ENCODE measurements around the gene HOXD9. TPM values are rescaled to one million over a fixed set of nuclear protein-coding genes. Genes with fewer than 3 reads are reported as not detected.

The HOXD9 gene
- total RNA-seq, 1 donor from 2014 or later: not detected

DNA sequence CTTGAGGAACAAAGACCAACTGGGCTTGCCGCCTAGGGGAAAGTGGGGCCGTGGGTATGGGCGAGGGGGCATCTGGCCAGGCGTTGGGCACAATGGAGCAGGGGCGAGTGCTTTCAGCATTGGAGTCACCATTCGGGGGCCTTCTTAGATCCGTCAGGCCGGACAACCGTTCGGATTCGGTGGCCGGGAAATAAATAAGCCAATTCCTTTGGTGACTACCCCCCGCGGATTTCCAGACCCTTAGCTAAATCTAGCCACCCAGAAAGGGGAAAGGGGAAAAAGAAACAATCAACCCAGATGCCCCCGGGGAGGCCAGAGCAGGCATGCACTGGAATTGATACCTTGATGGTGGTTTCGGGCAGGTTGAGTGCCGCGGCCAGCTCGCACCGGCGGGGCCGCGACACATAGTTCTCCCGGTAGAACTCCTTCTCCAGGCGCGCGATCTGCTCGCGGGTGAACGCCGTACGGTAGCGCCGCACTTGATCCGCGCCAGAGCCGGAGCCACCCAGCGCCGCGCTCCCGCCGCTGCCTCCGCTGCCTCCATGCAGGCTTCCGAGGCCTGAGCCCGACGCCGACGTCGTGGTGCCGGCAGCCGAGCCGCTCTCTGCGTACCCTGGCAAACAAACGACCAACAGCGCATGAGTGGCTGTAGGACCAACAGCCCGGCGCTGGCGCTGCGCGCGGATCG lies 40.5 kb upstream of the HOXD9 start:
- peak; percentile 66 for DNase-seq
- intact Hi-C loops (cut with micrococcal nuclease): loop anchor here (2.0 to 5.0 kb wide), 3 partner anchors 15 to 1750 kb away; partner anchors contain the start of gene SP9
- Mint-ChIP-seq H3K9me3 (peaks cover 24% of the 10 kb centered on the region), H3K27me3 (peaks cover 71% of the 10 kb centered on the region), H3K27ac (peak overlapping the region; percentile 75), H3K36me3 (ENCODE audit: low read depth) (peaks cover 9% of the 10 kb centered on the region), H3K4me3 (no peak overlapping the region), H3K4me1 (peaks cover 12% of the 10 kb centered on the region)

DNA sequence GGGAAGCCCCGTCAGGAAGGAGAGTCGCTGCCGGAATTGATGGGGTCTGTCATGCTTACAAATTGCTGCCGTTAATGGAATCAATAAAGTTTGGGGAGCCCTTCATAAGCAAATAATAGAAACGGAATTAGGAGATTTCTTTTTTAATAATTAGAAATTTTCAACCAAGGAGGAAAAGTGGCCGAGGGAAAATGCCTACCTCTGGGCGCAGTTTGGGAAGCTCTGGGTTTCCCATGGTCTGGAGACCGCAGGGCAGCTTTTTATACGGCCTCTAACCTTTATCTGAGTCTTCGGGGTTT lies 40.0 kb upstream of the HOXD9 start:
- peaks cover 24% of the 10 kb centered on the region for H3K9me3 Mint-ChIP-seq
- H3K36me3 Mint-ChIP-seq (ENCODE audit: low read depth): peaks cover 9% of the 10 kb centered on the region
- H3K27me3 Mint-ChIP-seq: peaks cover 73% of the 10 kb centered on the region
- no peak overlapping the region for H3K4me3 Mint-ChIP-seq
- DNase-seq: no peak
- intact Hi-C loops (cut with micrococcal nuclease): loop anchor here (2.0 to 5.0 kb wide), 3 partner anchors 14 to 1750 kb away; partner anchors contain the start of gene SP9
- H3K27ac Mint-ChIP-seq: peak overlapping the region; percentile 37
- H3K4me1 Mint-ChIP-seq: peaks cover 12% of the 10 kb centered on the region

DNA sequence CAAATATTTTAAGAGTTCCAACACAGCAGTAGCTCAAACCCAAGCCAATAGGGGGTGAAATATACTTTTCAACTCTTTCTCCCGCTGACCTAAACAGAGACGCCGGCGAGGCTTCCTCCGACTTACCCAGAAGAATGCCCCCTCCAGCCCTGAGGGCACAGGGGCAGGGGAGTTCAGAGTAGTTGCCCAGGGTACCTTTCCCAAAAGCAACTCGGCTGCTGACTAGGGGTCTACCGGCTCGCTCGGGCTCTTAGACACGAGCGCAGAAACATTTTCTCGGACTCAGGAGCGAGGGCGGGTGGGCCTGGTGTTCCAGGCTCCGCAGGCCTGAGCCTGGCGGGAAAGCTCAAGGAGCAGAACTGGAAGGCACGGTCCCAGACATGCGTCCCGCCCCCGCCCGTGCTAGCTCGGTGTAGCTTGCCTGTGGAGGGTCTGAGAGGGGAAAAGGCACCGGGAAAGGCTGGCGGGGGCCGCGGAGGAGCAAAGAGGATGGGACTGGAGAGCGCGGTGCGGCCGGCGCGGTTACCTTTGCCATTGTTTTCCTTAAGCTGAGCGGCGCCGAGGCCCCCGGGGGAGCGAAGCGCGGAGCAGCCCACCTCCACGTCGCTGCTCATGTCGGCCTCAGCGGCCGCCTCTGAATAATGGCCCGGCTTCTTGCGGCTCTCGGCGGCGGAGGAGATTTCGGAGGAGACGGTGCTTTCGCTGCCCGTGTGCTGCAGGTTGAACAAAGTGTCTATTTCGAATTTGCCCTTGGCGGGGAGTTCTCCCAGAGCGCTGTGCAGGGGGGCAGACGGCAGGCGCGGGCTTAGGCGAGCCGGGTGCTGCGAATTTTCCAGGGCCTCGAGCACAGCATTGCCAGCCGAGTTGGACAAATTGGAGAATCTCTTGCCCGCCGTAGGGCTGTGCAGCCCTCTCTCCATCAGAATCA lies 39.4 kb upstream of the HOXD9 start:
- H3K4me3 Mint-ChIP-seq: no peak overlapping the region

DNA sequence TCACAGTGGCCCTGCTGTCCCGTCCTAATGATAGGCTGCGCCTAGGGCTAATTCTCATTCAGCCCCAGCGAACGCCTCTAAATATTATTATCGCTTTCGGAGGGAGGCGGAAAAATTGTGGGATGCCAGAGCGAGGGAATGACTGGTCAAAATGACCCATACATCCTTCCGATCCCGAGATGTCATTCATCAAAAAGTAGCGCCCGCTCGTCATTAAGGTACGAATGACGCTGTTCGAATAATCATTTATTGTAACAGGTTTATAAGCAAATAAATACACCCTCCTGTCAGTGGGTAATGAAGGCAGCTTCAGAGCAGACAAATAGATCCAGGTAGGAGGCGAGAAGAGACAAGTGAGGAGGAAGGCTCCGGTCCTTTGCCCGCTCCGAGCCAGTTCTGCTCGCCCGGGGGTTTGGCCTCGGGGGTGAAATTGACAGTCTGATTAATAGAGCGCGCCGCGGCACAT lies 38.7 kb upstream of the HOXD9 start, which contains the start of gene EVX2:
Gene EVX2, minus strand, starts transcription at position 167 of the 466 bp plus-strand sequence. CDS start 186 bp downstream, outside the sequence.
- peak within 1 kb of the TSS; percentile 78 for H3K27ac Mint-ChIP-seq
- peaks cover 9% of the 10 kb centered on the region for H3K36me3 Mint-ChIP-seq (ENCODE audit: low read depth)
- intact Hi-C loops (cut with micrococcal nuclease): loop anchor here (2.0 to 5.0 kb wide), 3 partner anchors 13 to 1752 kb away; partner anchors contain the start of gene SP9
- H3K4me3 Mint-ChIP-seq: no peak within 1 kb of the TSS
- peaks cover 78% of the 10 kb centered on the region for H3K27me3 Mint-ChIP-seq
- peaks cover 16% of the 10 kb centered on the region for H3K4me1 Mint-ChIP-seq
- peaks cover 17% of the 10 kb centered on the region for H3K9me3 Mint-ChIP-seq
- DNase-seq: peak; percentile 61

More for the DNA sequence above, 39.4 kb upstream of the HOXD9 start:
- Mint-ChIP-seq H3K27me3 (peaks cover 79% of the 10 kb centered on the region), H3K36me3 (ENCODE audit: low read depth) (peaks cover 9% of the 10 kb centered on the region), H3K4me1 (peaks cover 12% of the 10 kb centered on the region), H3K27ac (peak overlapping the region; percentile 78), H3K9me3 (peaks cover 24% of the 10 kb centered on the region)
- peak; percentile 59 for DNase-seq
- intact Hi-C loops (cut with micrococcal nuclease): loop anchor here (2.0 to 5.0 kb wide), 3 partner anchors 14 to 1751 kb away; partner anchors contain the start of gene SP9

DNA sequence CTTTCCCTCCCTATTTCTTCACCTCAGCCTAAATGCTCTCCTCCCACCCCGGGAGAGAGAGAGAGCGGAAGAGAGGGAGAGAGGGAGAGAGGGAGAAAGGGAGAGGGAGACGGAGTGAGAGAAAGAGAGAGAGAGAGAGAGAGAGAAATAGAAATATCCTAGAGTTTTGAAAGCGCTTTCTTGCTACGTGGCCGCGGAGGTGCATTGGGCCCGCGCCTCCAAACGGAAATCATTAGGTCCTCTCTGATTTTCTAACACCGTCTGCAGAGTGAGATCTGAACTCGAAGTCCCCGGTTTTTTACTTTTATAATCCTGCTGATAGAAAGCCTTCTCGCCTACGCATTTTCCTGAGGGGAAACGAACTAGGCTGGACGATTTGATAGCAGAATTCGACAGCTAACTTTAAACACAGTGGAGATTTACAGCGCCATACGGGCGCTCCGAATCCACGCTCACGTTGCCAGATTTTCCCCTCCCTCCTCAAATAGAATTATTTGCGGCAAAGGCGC lies 37.9 kb upstream of the HOXD9 start:
- H3K9me3 Mint-ChIP-seq: peaks cover 12% of the 10 kb centered on the region
- intact Hi-C loops (cut with micrococcal nuclease): loop anchor here (5.0 kb wide), 1 partner anchor 1752 kb away; the partner anchor contains the start of gene SP9

DNA sequence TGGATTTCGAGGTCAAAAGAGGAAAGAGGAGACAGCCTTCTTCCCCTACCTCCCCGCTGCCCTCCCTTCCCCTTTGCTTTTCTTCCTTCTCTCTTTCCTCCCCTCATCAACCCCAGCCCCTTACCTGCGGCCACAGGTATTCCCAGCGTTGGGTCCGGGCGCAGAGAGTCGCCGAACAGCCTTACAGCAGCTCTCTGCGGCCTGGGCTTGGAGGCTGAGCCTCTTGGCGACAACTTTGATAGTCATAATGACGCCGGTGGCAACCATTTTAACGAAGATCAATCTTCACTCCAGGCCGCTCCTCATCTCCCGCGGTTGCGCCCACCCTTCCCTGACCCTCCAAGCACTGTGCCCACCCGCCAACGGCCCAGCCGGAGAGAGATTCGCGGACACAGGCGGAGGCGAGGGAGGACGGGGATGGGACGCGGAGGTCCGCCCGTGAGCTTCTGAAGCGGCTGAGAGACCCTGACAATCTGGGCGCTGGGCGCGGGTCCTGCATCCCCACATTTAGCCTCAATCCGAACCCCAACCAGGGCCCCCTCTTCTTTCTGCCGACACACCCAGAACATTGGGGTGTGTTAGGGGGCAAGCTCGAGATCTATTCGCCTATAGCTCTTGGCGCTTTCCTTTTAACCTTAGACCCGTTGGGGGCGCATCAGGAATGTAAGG lies 37.3 kb upstream of the HOXD9 start:
- no peak overlapping the region for H3K4me3 Mint-ChIP-seq
- intact Hi-C loops (cut with micrococcal nuclease): no loop called here

More for the DNA sequence above, 37.9 kb upstream of the HOXD9 start:
- Mint-ChIP-seq H3K27ac (peak overlapping the region; percentile 29), H3K36me3 (ENCODE audit: low read depth) (peaks cover 4% of the 10 kb centered on the region), H3K4me3 (no peak overlapping the region), H3K4me1 (peaks cover 9% of the 10 kb centered on the region), H3K27me3 (peaks cover 78% of the 10 kb centered on the region)
- peak; percentile 55 for DNase-seq

DNA sequence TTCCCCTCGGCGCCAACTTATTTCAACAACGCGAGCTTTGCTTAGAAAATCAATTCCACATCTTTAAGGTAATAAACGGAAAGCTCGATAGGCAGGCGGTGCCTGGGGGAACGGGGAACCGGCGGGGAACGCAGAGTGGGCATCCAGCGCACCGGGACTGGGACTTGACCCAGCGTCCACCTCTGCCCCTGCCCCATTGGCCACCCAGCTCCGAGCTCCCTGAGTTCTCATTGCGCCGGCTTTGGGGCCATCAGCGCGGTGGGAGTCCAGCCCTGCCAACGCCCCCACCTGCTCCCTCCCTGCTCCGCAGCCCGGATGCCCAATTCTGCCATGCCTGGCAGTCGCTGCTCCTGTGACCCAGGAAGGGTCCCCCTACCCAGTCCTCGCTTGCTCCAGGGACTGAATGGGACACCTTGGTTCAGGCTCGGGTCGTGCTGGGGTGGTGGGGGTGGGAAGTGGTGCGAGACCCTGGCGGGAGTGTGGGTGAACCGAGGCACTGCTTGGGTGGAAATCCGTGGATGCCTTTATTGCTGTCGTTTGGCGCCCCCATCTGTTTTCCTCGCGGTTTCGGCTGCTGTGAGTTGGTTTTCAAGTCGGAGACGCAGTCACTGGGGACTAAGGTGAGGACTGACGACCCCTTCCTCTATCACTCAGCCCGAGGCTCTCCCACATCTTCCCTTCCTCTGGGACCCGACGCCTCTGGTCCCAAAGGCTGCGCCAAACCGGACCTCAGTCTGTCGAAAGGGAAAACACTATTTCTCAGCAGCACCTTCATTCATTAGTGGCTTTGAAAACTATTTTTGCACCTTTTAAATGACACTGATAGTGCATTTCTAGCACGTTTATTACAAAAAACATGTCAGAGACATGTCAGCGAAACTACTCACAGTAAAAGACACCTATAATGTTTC lies 36.4 kb upstream of the HOXD9 start:
- peak overlapping the region; percentile 24 for H3K27ac Mint-ChIP-seq

More for the DNA sequence above, 37.3 kb upstream of the HOXD9 start:
- peaks cover 9% of the 10 kb centered on the region for H3K4me1 Mint-ChIP-seq
- H3K9me3 Mint-ChIP-seq: peaks cover 12% of the 10 kb centered on the region
- peak overlapping the region; percentile 45 for H3K27ac Mint-ChIP-seq
- no peak for DNase-seq
- H3K27me3 Mint-ChIP-seq: peaks cover 84% of the 10 kb centered on the region
- H3K36me3 Mint-ChIP-seq (ENCODE audit: low read depth): peaks cover 4% of the 10 kb centered on the region

DNA sequence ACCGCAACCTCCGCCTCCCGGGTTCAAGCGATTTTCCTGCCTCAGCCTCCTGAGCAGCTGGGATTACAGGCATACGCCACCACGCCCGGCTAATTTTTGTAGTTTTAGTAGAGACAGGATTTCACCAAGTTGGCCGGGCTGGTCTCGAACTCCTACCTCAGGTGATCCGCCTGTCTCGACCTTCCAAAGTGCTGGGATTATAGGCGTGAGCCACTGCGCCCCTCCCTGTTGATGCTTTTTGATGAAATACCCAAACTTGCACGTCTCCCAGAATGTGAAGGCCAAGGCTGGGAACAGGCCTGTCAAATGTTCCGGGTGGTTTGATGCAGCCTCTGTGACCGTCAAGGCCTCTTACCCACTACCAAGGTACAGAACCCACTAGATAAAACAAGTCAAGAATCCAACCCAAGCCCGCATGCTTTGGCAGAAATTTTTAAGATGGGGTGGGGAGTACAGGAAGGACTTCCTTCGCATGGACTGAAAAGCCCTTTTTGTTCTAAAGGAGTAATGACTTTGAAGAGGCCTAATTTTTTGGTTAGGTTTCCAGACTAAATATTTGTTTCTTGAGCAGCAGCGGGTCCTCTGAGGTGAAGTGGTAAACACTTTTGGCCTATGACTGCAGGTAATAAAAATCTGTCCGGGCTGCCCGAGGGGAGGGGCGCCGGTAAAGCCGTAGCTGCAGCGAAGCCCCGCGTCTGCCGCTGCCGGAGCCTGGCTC lies 35.0 kb upstream of the HOXD9 start:
- intact Hi-C loops (cut with micrococcal nuclease): no loop called here
- Mint-ChIP-seq H3K4me1 (peaks cover 7% of the 10 kb centered on the region), H3K27ac (no peak overlapping the region), H3K9me3 (peaks cover 11% of the 10 kb centered on the region), H3K4me3 (no peak overlapping the region), H3K36me3 (ENCODE audit: low read depth) (peaks cover 3% of the 10 kb centered on the region), H3K27me3 (peaks cover 91% of the 10 kb centered on the region)
- no peak for DNase-seq

More for the DNA sequence above, 36.4 kb upstream of the HOXD9 start:
- intact Hi-C loops (cut with micrococcal nuclease): no loop called here
- Mint-ChIP-seq H3K4me3 (no peak overlapping the region), H3K9me3 (peaks cover 10% of the 10 kb centered on the region), H3K36me3 (ENCODE audit: low read depth) (peaks cover 3% of the 10 kb centered on the region), H3K4me1 (peaks cover 8% of the 10 kb centered on the region), H3K27me3 (peaks cover 90% of the 10 kb centered on the region)
- DNase-seq: peak; percentile 60

DNA sequence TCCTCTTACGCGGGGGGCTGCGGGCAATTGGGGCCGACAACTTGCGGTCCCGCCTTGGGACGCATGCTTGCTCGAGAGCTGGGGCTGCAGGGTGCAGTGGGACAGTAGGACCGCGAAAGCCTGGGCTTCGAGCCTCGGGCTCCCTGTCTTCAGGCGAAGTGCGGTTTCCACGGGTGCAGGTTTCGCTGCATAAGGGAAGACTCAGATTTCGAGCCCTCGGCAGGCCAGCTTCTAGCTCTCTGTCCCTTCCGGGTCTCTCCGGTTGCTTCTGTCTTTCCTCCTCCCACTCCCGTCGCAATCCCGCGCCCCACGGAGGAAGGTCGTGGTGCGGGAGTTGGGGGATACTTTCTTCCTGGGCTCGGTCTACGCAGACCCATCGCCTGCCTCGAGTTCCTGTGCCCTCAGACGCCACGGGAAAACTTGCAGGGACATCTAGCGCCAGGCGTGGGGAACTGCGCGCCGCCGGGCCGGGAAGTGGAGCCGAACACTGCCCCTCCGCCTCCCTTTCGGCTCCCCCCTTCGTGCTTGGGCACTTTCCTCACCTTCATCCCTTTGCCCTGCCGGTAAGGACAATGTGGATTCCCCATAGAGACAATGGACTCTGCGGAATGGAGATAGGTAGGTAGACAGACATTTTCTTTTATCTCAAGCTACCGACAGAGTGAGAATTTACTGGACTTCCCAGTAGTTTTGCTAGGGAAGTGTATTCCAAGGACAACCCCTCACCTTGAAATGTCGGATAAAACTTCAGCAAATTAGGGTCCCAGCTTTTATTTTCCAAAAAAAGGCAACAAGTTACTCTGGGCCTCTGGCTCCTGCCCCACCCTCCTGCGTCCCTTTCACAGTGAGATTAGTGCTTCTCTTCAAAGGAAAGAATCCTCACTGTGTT lies 34.2 kb upstream of the HOXD9 start:
- Mint-ChIP-seq H3K36me3 (ENCODE audit: low read depth) (peaks cover 3% of the 10 kb centered on the region), H3K27ac (peak overlapping the region; percentile 25), H3K4me1 (peaks cover 7% of the 10 kb centered on the region), H3K27me3 (peaks cover 86% of the 10 kb centered on the region), H3K9me3 (peaks cover 11% of the 10 kb centered on the region), H3K4me3 (peak overlapping the region; percentile 36)
- intact Hi-C loops (cut with micrococcal nuclease): no loop called here
- DNase-seq: no peak

DNA sequence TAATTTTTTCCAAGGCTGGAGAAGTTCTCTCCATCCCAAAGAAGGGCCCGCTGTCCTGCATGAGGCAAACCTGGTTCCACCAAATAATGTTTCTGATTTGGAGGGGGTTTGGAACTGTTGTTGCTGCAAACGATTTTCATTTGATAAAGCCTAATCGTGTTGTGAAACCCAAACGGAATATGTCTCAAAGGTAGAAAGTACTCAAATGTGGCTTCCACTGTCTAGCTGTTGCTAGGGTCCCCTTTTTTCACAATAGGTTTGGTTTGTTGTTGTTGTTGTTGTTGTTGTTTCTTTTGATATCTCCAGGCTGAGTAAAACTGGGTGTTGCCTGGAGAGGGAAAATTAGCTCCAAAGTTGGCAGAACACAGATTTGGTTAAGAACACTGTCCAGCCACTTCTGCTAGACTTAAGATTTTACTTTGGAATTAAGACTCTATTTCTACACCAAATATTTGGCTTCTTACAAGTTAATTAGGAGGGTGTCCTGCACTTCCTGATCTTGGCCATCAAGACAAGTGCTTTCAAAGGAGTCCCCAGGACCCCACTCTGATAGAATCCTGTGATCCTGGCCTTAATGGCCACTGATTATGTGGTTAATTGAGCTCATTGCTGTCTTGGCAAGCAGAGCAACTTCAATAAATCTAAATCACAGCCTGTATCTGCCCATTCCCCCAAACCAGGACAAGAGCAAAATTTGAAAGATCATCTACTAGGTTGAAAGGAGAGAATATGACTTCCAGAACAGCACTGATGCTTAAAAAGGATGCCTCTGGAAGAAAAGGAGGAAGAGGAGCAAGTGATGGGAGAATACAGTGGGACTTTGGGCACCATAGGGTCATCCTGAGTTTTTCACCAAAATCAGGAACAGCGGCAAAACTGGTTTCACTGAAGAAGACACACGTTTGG lies 33.3 kb upstream of the HOXD9 start:
- no peak overlapping the region for H3K27ac Mint-ChIP-seq
- DNase-seq: no peak
- peaks cover 3% of the 10 kb centered on the region for H3K36me3 Mint-ChIP-seq (ENCODE audit: low read depth)
- H3K4me1 Mint-ChIP-seq: peaks cover 5% of the 10 kb centered on the region
- intact Hi-C loops (cut with micrococcal nuclease): no loop called here
- H3K9me3 Mint-ChIP-seq: peaks cover 11% of the 10 kb centered on the region
- no peak overlapping the region for H3K4me3 Mint-ChIP-seq
- peaks cover 86% of the 10 kb centered on the region for H3K27me3 Mint-ChIP-seq
